Breast epithelium (tissue), 3 donors: ENCODE data around the gene WNT7B.

Source experiments
- CTCF ChIP-seq, 3 donors: fragments of 450-650 bp; IDR thresholded peaks; one replicate each; pipeline ENCODE4 v1.5.1; 2016 to 2017; ENCODE audit warnings: antibody characterized with exemption in 3 of 3, mild to moderate bottlenecking in 3 of 3, moderate library complexity in 3 of 3
- POLR2A ChIP-seq: fragments of 450-650 bp; IDR thresholded peaks from one replicate; pipeline ENCODE4 v1.6.1; 2016; ENCODE audit warnings: antibody characterized with exemption, mild to moderate bottlenecking, moderate library complexity
- POLR2AphosphoS5 ChIP-seq, 3 donors: sonication (generic); formaldehyde crosslinking; IDR thresholded peaks; one replicate each; pipeline ENCODE4 v1.6.1; 2017; ENCODE audit warnings: antibody characterized with exemption in 3 of 3

GRCh38 chr22:46024136-46024840 lies 47.3 kb upstream of the WNT7B start:
- TF ChIP-seq CTCF (IDR thresholded peaks at IDR 0.05) (no peak), POLR2AphosphoS5 (IDR thresholded peaks at IDR 0.05) (no peak), POLR2A (no peak)
